HCT116 (cell line): ENCODE measurements around the gene DNAH7. TPM values are rescaled to one million over a fixed set of nuclear protein-coding genes. Genes with fewer than 3 reads are reported as not detected.

Experiments
- ATAC-seq: fragments of 200-7000 bp; cut with Tn5 transposase; 2 replicates; pipeline ENCODE4 v1.9.1; 2020; ENCODE audit warnings: mild to moderate bottlenecking, moderate library complexity
- BruUV-seq: library from RNA; stranded (reverse); fragments of 400-500 nt; replicated peaks from 2 replicates; lab custom pipeline; 2021; lab: Mats Ljungman, UMichigan
- CTCF ChIA-PET: fragments of 300-600 bp; sonication (Branson Sonifier 250); formaldehyde crosslinking; loops from one replicate; lab custom pipeline; 2021; ENCODE audit warnings: antibody characterized with exemption; lab: Charles Lee
- POLR2A ChIA-PET: fragments of 300-600, 350-600 bp; sonication (Branson Sonifier 250); formaldehyde crosslinking; loops from one replicate; lab custom pipeline; 2021; ENCODE audit warnings: antibody characterized with exemption; lab: Charles Lee
- RAD21 ChIA-PET, 2 experiments: fragments of 300-600 bp; sonication (Branson Sonifier 250); formaldehyde crosslinking; loops; one replicate each; lab custom pipeline; 2023; ENCODE audit warnings: low total read pairs in 2 of 2; ENCODE audit not compliant: uncharacterized antibody in 2 of 2, unreplicated experiment in 2 of 2, low non-redundant PET in 1 of 2; lab: Charles Lee
- DNase-seq: peaks from one replicate; pipeline ENCODE4 v3.0.0-alpha.2; 2010; ENCODE audit warnings: low read depth, low spot score
- H2AFZ ChIP-seq: fragments of 200-600 bp; shearing (Covaris generic), sonication (generic); 2 replicates; pipeline ENCODE4 v1.6.1; 2017; ENCODE audit warnings: low read depth, mixed run types, mixed read lengths, antibody characterized with exemption, low read length; ENCODE audit not compliant: poor library complexity, severe bottlenecking
- H3K27ac ChIP-seq: 2 replicates; pipeline ENCODE4 v1.5.1; 2012; ENCODE audit warnings: low read depth, low read length
- H3K27me3 ChIP-seq: fragments of 200-600 bp; sonication (generic); 2 replicates; pipeline ENCODE4 v1.6.1; 2016; ENCODE audit warnings: mixed run types, low read length, mixed read lengths; ENCODE audit not compliant: insufficient read depth
- H3K36me3 ChIP-seq, 2 experiments: fragments of 200-500 bp in 1 of 2; fragments of 200-600 bp in 1 of 2; sonication (Bioruptor generic) in 1 of 2; sonication (generic) in 1 of 2; 2 replicates each; pipeline versions ENCODE4 v1.5.1 to v1.6.1; 2014 to 2016; ENCODE audit warnings: low read length in 2 of 2, inconsistent platforms in 1 of 2, mixed read lengths in 1 of 2, mixed run types in 1 of 2; ENCODE audit not compliant: insufficient read depth in 2 of 2, control insufficient read depth in 1 of 2
- H3K4me1 ChIP-seq, 2 experiments: fragments of 200-600 bp in 1 of 2; sonication (generic) in 1 of 2; 2 replicates each; pipeline versions ENCODE4 v1.5.1 to v1.6.1; 2012 to 2017; ENCODE audit warnings: low read length in 2 of 2, inconsistent platforms in 1 of 2, mild to moderate bottlenecking in 1 of 2, mixed read lengths in 1 of 2, mixed run types in 1 of 2, moderate library complexity in 1 of 2; ENCODE audit not compliant: insufficient read depth in 2 of 2, control insufficient read depth in 1 of 2
- H3K4me2 ChIP-seq: fragments of 200-600 bp; sonication (generic); 2 replicates; pipeline ENCODE4 v1.6.1; 2017; ENCODE audit warnings: mixed run types, low read length, mixed read lengths
- H3K4me3 ChIP-seq, 2 experiments: fragments of 200-600 bp in 1 of 2; sonication (generic) in 1 of 2; replicated peaks in 1 of 2; 2 replicates each; pipeline ENCODE4 v1.5.1; 2011 to 2016; ENCODE audit warnings: low read length in 2 of 2, control low read depth in 1 of 2, low read depth in 1 of 2, mild to moderate bottlenecking in 1 of 2, mixed read lengths in 1 of 2, mixed run types in 1 of 2
- H3K79me2 ChIP-seq: fragments of 200-600 bp; sonication (generic); 2 replicates; pipeline ENCODE4 v1.6.1; 2017; ENCODE audit warnings: mild to moderate bottlenecking, mixed run types, low read length, moderate library complexity, mixed read lengths; ENCODE audit not compliant: insufficient read depth
- H3K9ac ChIP-seq: fragments of 200-600 bp; sonication (generic); 2 replicates; pipeline ENCODE4 v1.6.1; 2016; ENCODE audit warnings: low read length, mixed read lengths
- H3K9me2 ChIP-seq: fragments of 200-600 bp; sonication (generic), shearing (Covaris generic); 2 replicates; pipeline ENCODE4 v1.6.1; 2017; ENCODE audit warnings: mixed run types, mild to moderate bottlenecking, moderate library complexity; ENCODE audit not compliant: insufficient read depth
- H3K9me3 ChIP-seq, 2 experiments: fragments of 200-500 bp in 1 of 2; fragments of 200-600 bp in 1 of 2; sonication (Bioruptor generic) in 1 of 2; sonication (generic) in 1 of 2; 2 replicates each; pipeline ENCODE4 v1.6.1; 2014 to 2017; ENCODE audit warnings: low read length in 2 of 2, mixed read lengths in 2 of 2, inconsistent platforms in 1 of 2, low read depth in 1 of 2, mild to moderate bottlenecking in 1 of 2, mixed run types in 1 of 2, moderate library complexity in 1 of 2; ENCODE audit not compliant: control insufficient read depth in 1 of 2, insufficient read depth in 1 of 2
- H4K20me1 ChIP-seq: fragments of 200-600 bp; sonication (generic), shearing (Covaris generic); 2 replicates; pipeline ENCODE4 v1.6.1; 2017; ENCODE audit warnings: mixed run types, mild to moderate bottlenecking, moderate library complexity; ENCODE audit not compliant: insufficient read depth
- CEBPB ChIP-seq: IDR thresholded peaks from 2 replicates; pipeline ENCODE4 v1.6.1; 2012; ENCODE audit warnings: low read depth
- EZH2phosphoT487 ChIP-seq: fragments of 200-600 bp; IDR thresholded peaks from 2 replicates; pipeline ENCODE4 v1.6.1; 2018; ENCODE audit warnings: antibody characterized with exemption, borderline replicate concordance
- FOSL1 ChIP-seq: IDR thresholded peaks from 2 replicates; pipeline ENCODE4 v1.6.1; 2012; ENCODE audit warnings: low read depth
- JUND ChIP-seq: IDR thresholded peaks from 2 replicates; pipeline ENCODE4 v1.6.1; 2012
- POLR2A ChIP-seq: IDR thresholded peaks from 2 replicates; pipeline ENCODE4 v1.7.0; 2011; ENCODE audit warnings: borderline replicate concordance; ENCODE audit not compliant: insufficient read depth, insufficient read length; ENCODE audit errors: extremely low read depth
- SP1 ChIP-seq: IDR thresholded peaks from 2 replicates; pipeline ENCODE4 v1.6.1; 2012; ENCODE audit warnings: low read depth
- YY1 ChIP-seq: IDR thresholded peaks from 2 replicates; pipeline ENCODE4 v1.6.1; 2011; ENCODE audit warnings: low read length, low read depth, moderate library complexity, mild to moderate bottlenecking; ENCODE audit not compliant: insufficient replicate concordance; ENCODE audit errors: extremely low read depth
- ZNF274 ChIP-seq: fragments of 200-500 bp; sonication (Bioruptor generic); IDR thresholded peaks from 2 replicates; pipeline ENCODE4 v1.6.1; 2014; ENCODE audit warnings: mild to moderate bottlenecking, low read depth, low read length, inconsistent platforms
- intact Hi-C: fragments of 100-400 bp; cut with micrococcal nuclease; formaldehyde crosslinking; loops from 2 replicates; pipeline ENCODE4 v1.10.0; 2022
- total RNA-seq: library from RNA; stranded (reverse); gene quantifications from one replicate; pipeline ENCODE4 v1.2.1, GENCODE V29; 2021; ENCODE audit not compliant: unreplicated experiment
- TF ChIP-seq, protein P1 (sequence below): IDR thresholded peaks from 2 replicates; pipeline ENCODE4 v1.6.1; 2011; ENCODE audit warnings: mild to moderate bottlenecking, low read length, moderate library complexity; ENCODE audit not compliant: insufficient replicate concordance; ENCODE audit errors: extremely low read depth
- TF ChIP-seq, protein P2 (sequence below): IDR thresholded peaks from 2 replicates; pipeline ENCODE4 v1.6.1; 2012
- TF ChIP-seq, protein P3 (sequence below): IDR thresholded peaks from 2 replicates; pipeline ENCODE4 v1.6.1; 2012
- TF ChIP-seq, protein P4 (sequence below): IDR thresholded peaks from 2 replicates; pipeline ENCODE4 v1.6.1; 2012; ENCODE audit warnings: low read depth

The DNAH7 gene
- total RNA-seq, 1 experiment from 2014 or later, result not detected

DNA sequence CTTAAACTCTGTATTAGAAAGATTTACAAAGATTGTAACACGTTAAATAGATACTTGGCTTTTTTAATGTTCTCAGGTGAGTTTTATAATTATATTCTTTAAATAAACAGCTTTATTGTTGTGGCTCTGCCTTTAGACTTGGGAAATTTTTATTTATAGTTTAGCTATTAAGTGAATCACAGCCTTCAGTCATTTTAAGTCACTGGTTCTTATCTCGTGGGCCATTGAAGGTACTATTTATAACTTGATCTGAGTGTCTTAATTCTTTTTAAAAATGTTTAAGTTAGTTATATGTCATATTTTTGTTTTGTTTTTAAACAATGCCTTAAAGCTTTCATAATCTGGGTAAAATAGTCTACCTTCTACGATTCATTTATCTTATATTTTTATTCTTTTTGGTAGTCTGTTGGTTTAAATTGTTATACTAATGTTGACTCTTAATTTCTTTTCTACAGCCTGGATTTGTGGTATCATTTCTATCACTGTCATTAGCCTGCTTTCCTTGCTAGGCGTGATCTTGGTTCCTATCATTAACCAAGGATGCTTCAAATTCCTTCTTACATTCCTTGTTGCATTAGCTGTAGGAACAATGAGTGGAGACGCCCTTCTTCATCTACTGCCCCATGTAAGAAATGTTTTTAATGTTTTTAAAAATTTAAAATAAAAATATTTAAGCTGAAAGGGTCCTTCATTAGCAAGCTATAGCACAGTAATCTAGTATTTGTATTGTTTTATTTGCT lies 362.3 kb downstream of the DNAH7 start:
- Histone ChIP-seq H3K9ac (no peak overlapping the region), H3K27ac (no peak overlapping the region), H3K4me3 (no peak overlapping the region), H3K36me3 (no peaks in the 10 kb centered on the region), H3K79me2 (peaks cover 29% of the 10 kb centered on the region), H3K27me3 (no peaks in the 10 kb centered on the region), H4K20me1 (no peaks in the 10 kb centered on the region), H2AFZ (no peak overlapping the region), H3K4me2 (no peak overlapping the region), H3K4me1 (no peaks in the 10 kb centered on the region; a peak in 1 of 4 replicates), H3K9me2 (no peaks in the 10 kb centered on the region), H3K9me3 (no peaks in the 10 kb centered on the region)
- CTCF ChIA-PET, result no interaction called here
- intact Hi-C loops, result no loop called here
- TF ChIP-seq JUND (no peak), SP1 (no peak), ZNF274 (no peak), FOSL1 (no peak), YY1 (no peak), EZH2phosphoT487 (no peak), CEBPB (no peak), POLR2A (no peak)
- TF ChIP-seq, protein P1, sequence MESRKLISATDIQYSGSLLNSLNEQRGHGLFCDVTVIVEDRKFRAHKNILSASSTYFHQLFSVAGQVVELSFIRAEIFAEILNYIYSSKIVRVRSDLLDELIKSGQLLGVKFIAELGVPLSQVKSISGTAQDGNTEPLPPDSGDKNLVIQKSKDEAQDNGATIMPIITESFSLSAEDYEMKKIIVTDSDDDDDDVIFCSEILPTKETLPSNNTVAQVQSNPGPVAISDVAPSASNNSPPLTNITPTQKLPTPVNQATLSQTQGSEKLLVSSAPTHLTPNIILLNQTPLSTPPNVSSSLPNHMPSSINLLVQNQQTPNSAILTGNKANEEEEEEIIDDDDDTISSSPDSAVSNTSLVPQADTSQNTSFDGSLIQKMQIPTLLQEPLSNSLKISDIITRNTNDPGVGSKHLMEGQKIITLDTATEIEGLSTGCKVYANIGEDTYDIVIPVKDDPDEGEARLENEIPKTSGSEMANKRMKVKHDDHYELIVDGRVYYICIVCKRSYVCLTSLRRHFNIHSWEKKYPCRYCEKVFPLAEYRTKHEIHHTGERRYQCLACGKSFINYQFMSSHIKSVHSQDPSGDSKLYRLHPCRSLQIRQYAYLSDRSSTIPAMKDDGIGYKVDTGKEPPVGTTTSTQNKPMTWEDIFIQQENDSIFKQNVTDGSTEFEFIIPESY, result no peak
- TF ChIP-seq, protein P2, sequence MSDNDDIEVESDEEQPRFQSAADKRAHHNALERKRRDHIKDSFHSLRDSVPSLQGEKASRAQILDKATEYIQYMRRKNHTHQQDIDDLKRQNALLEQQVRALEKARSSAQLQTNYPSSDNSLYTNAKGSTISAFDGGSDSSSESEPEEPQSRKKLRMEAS, result no peak
- TF ChIP-seq, protein P3, sequence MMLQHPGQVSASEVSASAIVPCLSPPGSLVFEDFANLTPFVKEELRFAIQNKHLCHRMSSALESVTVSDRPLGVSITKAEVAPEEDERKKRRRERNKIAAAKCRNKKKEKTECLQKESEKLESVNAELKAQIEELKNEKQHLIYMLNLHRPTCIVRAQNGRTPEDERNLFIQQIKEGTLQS, result no peak
- TF ChIP-seq, protein P4, sequence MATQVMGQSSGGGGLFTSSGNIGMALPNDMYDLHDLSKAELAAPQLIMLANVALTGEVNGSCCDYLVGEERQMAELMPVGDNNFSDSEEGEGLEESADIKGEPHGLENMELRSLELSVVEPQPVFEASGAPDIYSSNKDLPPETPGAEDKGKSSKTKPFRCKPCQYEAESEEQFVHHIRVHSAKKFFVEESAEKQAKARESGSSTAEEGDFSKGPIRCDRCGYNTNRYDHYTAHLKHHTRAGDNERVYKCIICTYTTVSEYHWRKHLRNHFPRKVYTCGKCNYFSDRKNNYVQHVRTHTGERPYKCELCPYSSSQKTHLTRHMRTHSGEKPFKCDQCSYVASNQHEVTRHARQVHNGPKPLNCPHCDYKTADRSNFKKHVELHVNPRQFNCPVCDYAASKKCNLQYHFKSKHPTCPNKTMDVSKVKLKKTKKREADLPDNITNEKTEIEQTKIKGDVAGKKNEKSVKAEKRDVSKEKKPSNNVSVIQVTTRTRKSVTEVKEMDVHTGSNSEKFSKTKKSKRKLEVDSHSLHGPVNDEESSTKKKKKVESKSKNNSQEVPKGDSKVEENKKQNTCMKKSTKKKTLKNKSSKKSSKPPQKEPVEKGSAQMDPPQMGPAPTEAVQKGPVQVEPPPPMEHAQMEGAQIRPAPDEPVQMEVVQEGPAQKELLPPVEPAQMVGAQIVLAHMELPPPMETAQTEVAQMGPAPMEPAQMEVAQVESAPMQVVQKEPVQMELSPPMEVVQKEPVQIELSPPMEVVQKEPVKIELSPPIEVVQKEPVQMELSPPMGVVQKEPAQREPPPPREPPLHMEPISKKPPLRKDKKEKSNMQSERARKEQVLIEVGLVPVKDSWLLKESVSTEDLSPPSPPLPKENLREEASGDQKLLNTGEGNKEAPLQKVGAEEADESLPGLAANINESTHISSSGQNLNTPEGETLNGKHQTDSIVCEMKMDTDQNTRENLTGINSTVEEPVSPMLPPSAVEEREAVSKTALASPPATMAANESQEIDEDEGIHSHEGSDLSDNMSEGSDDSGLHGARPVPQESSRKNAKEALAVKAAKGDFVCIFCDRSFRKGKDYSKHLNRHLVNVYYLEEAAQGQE, result no peak
- BruUV-seq, result no TSS peak
- RAD21 ChIA-PET, result no interaction called here
- DNase-seq (no peak), ATAC-seq (no peak)
- POLR2A ChIA-PET, result no interaction called here
